ENCODE measurements around the gene KYAT1. TPM values are rescaled to one million over a fixed set of nuclear protein-coding genes. Genes with fewer than 3 reads are reported as not detected.
A peak's percentile ranks its signal among the peaks of the same experiment; 100 is the strongest.

KYAT1 gene
- total and polyA plus RNA-seq, 2 of the 13 experiments (the other 11 are each of a cell fraction or from before 2014, with no cell fraction given), result 9.2 to 46.5 TPM

- TF ChIP-seq RBFOX2 (IDR thresholded peaks at IDR 0.05; ENCODE audit: low read depth, low read length) (no peak), MED13 (CRISPR knock-in tag; IDR thresholded peaks at IDR 0.05) (no peak), ZFYVE20 (CRISPR knock-in tag; IDR thresholded peaks at IDR 0.05; ENCODE audit: borderline replicate concordance, low read depth) (no peak), MBD4 (IDR thresholded peaks at IDR 0.05; ENCODE audit: borderline replicate concordance, low read length) (no peak), ZNF652 (CRISPR knock-in tag; IDR thresholded peaks at IDR 0.05; ENCODE audit: borderline replicate concordance, low read depth) (no peak), BRF2 (CRISPR knock-in tag; IDR thresholded peaks at IDR 0.05) (peak; percentile 11; the same call in 1 of the 2 replicates), SIX1 (CRISPR knock-in tag; IDR thresholded peaks at IDR 0.05; ENCODE audit: borderline replicate concordance) (no peak), ZNF383 (CRISPR knock-in tag; IDR thresholded peaks at IDR 0.05; ENCODE audit: borderline replicate concordance) (0 out of 2 replicates have a peak, but pooled peaks have one; percentile 39), NFKBIZ (CRISPR knock-in tag; IDR thresholded peaks at IDR 0.05) (no peak), CTCF (CRISPR knock-in tag; IDR thresholded peaks at IDR 0.05) (peak; percentile 6; the same call in 1 of the 2 replicates), ZNF710 (CRISPR knock-in tag; IDR thresholded peaks at IDR 0.05; ENCODE audit: borderline replicate concordance) (0 out of 2 replicates have a peak, but pooled peaks have one; percentile 54), ZC3H4 (CRISPR knock-in tag; IDR thresholded peaks at IDR 0.05; ENCODE audit: borderline replicate concordance) (no peak), ZNF816 (CRISPR knock-in tag; IDR thresholded peaks at IDR 0.05; ENCODE audit: borderline replicate concordance) (no peak), NR2C2 (CRISPR knock-in tag; IDR thresholded peaks at IDR 0.05; ENCODE audit: borderline replicate concordance) (peak; percentile 6; the same call in 1 of the 2 replicates)
Measured at GRCh38 chr9:128828719-128829452, 52.9 kb downstream of the KYAT1 start (continued).
